Activated CD8-positive, alpha-beta memory T cell treated with anti-CD3 and anti-CD28 coated beads, Interleukin-2, amount 50 U/mL, for 1 hour (primary cell): ENCODE data around the gene MARS1.
"Not testable (repeated sequence)": the region's sequence is repeated elsewhere in the genome, so short reads cannot be mapped to it uniquely, and the experiment has no call there.

ENCODE experiments used
- DNase-seq: peaks from one replicate; pipeline ENCODE4 v3.0.0-alpha.2; 2020; ENCODE audit errors: extremely low read depth

MARS1 gene

GRCh38 chr12:57491393-57492280 is 3.8 kb downstream of the MARS1 start:
- no peak for DNase-seq

- DNase-seq = not testable (repeated sequence)
Measured at GRCh38 chr12:57495051-57495701, 7.3 kb downstream of the MARS1 start.

GRCh38 chr12:57496822-57497221 is 9.0 kb downstream of the MARS1 start:
- no peak for DNase-seq

GRCh38 chr12:57497223-57498131 is 9.6 kb downstream of the MARS1 start:
- no peak for DNase-seq

- no peak for DNase-seq
Measured at GRCh38 chr12:57498132-57498502, 10.2 kb downstream of the MARS1 start.

- DNase-seq = no peak
Measured at GRCh38 chr12:57498571-57498970, 10.7 kb downstream of the MARS1 start.

- no peak for DNase-seq
Measured at GRCh38 chr12:57500213-57500612, 12.3 kb downstream of the MARS1 start.

- not testable (repeated sequence) for DNase-seq
Measured at GRCh38 chr12:57502311-57502969, 14.6 kb downstream of the MARS1 start.

- not testable (repeated sequence) for DNase-seq
Measured at GRCh38 chr12:57506541-57506940, 18.7 kb downstream of the MARS1 start.

- not testable (repeated sequence) for DNase-seq
Measured at GRCh38 chr12:57507796-57508195, 19.9 kb downstream of the MARS1 start.

GRCh38 chr12:57511161-57511560 is 23.3 kb downstream of the MARS1 start:
- no peak for DNase-seq

GRCh38 chr12:57511588-57512325 is 23.9 kb downstream of the MARS1 start:
- DNase-seq = no peak

GRCh38 chr12:57512665-57513064 is 24.8 kb downstream of the MARS1 start:
- DNase-seq = no peak

- no peak for DNase-seq
Measured at GRCh38 chr12:57513266-57513665, 25.4 kb downstream of the MARS1 start.

- DNase-seq = not testable (repeated sequence)
Measured at GRCh38 chr12:57513677-57514076, 25.8 kb downstream of the MARS1 start.

- not testable (repeated sequence) for DNase-seq
Measured at GRCh38 chr12:57514246-57514645, 26.4 kb downstream of the MARS1 start.

- DNase-seq = no peak
Measured at GRCh38 chr12:57514720-57515407, 27.0 kb downstream of the MARS1 start.

GRCh38 chr12:57515408-57515933 is 27.6 kb downstream of the MARS1 start:
- no peak for DNase-seq

- DNase-seq = no peak
Measured at GRCh38 chr12:57515934-57516541, 28.2 kb downstream of the MARS1 start.
